H9 (cell line): ENCODE measurements around the gene TDRD9. TPM values are rescaled to one million over a fixed set of nuclear protein-coding genes. Genes with fewer than 3 reads are reported as not detected.

ENCODE experiments used
- DNase-seq: peaks from one replicate; pipeline ENCODE4 v3.0.0-alpha.2; 2017
- H2AFZ ChIP-seq: one replicate; pipeline ENCODE4 v1.6.1; 2013; ENCODE audit warnings: mild to moderate bottlenecking, low read length, control low read depth, moderate library complexity
- H2AK5ac ChIP-seq: 2 replicates; pipeline ENCODE4 v1.6.1; 2013; ENCODE audit warnings: low read length, control low read depth, mixed read lengths; ENCODE audit not compliant: insufficient read length
- H2BK120ac ChIP-seq: one replicate; pipeline ENCODE4 v1.6.1; 2013; ENCODE audit warnings: low read depth, mild to moderate bottlenecking, low read length, control low read depth, inconsistent platforms; ENCODE audit not compliant: poor library complexity, severe bottlenecking
- H2BK12ac ChIP-seq: 2 replicates; pipeline ENCODE4 v1.6.1; 2013; ENCODE audit warnings: low read length, control low read depth, mixed read lengths, low read depth; ENCODE audit not compliant: insufficient read length
- H2BK15ac ChIP-seq: 2 replicates; pipeline ENCODE4 v1.6.1; 2013; ENCODE audit warnings: low read depth, low read length, control low read depth
- H2BK20ac ChIP-seq: one replicate; pipeline ENCODE4 v1.6.1; 2013; ENCODE audit warnings: low read depth, mild to moderate bottlenecking, low read length, control low read depth, inconsistent platforms; ENCODE audit not compliant: poor library complexity, severe bottlenecking
- H2BK5ac ChIP-seq: 2 replicates; pipeline ENCODE4 v1.6.1; 2013; ENCODE audit warnings: low read length, control low read depth, mixed read lengths; ENCODE audit not compliant: insufficient read length
- H3K14ac ChIP-seq: 2 replicates; pipeline ENCODE4 v1.6.1; 2013; ENCODE audit warnings: low read length, control low read depth; ENCODE audit not compliant: insufficient read depth
- H3K18ac ChIP-seq: 2 replicates; pipeline ENCODE4 v1.6.1; 2013; ENCODE audit warnings: low read depth, mild to moderate bottlenecking, mixed read lengths, low read length, control low read depth; ENCODE audit not compliant: insufficient read length
- H3K23ac ChIP-seq: 2 replicates; pipeline ENCODE4 v1.6.1; 2013; ENCODE audit warnings: low read length, control low read depth, mixed read lengths, low read depth; ENCODE audit not compliant: insufficient read length
- H3K23me2 ChIP-seq: 2 replicates; pipeline ENCODE4 v1.6.1; 2013; ENCODE audit warnings: low read depth, mild to moderate bottlenecking, mixed read lengths, low read length, control low read depth; ENCODE audit not compliant: insufficient read length, poor library complexity, severe bottlenecking
- H3K27ac ChIP-seq: 2 replicates; pipeline ENCODE4 v1.5.1; 2013; ENCODE audit warnings: low read length, control low read depth, mixed read lengths, low read depth; ENCODE audit not compliant: insufficient read length
- H3K27me3 ChIP-seq: 2 replicates; pipeline ENCODE4 v1.6.1; 2013; ENCODE audit warnings: low read length, control low read depth, inconsistent platforms; ENCODE audit not compliant: insufficient read depth
- H3K4ac ChIP-seq: 2 replicates; pipeline ENCODE4 v1.6.1; 2013; ENCODE audit warnings: low read depth, mild to moderate bottlenecking, control low read depth, inconsistent platforms, low read length, moderate library complexity
- H3K4me1 ChIP-seq: 2 replicates; pipeline ENCODE4 v1.6.1; 2013; ENCODE audit warnings: low read length, control low read depth, inconsistent platforms; ENCODE audit not compliant: insufficient read depth
- H3K4me2 ChIP-seq: 2 replicates; pipeline ENCODE4 v1.6.1; 2013; ENCODE audit warnings: low read length, control low read depth, mixed read lengths; ENCODE audit not compliant: insufficient read length, insufficient read depth
- H3K56ac ChIP-seq: 2 replicates; pipeline ENCODE4 v1.6.1; 2013; ENCODE audit warnings: low read depth, mild to moderate bottlenecking, mixed read lengths, low read length, control low read depth; ENCODE audit not compliant: insufficient read length
- H3K79me1 ChIP-seq: 2 replicates; pipeline ENCODE4 v1.6.1; 2013; ENCODE audit warnings: low read depth, mild to moderate bottlenecking, moderate library complexity, low read length, control low read depth, inconsistent platforms; ENCODE audit not compliant: insufficient read depth, poor library complexity, severe bottlenecking
- H3K79me2 ChIP-seq: 2 replicates; pipeline ENCODE4 v1.6.1; 2013; ENCODE audit warnings: low read length, control low read depth, inconsistent platforms; ENCODE audit not compliant: insufficient read depth
- H3K9ac ChIP-seq: 2 replicates; pipeline ENCODE4 v1.6.1; 2013; ENCODE audit warnings: low read length, control low read depth, mixed read lengths; ENCODE audit not compliant: insufficient read length; ENCODE audit errors: extremely low read depth
- H3K9me3 ChIP-seq: one replicate; pipeline ENCODE4 v1.6.1; 2013; ENCODE audit warnings: low read depth, low read length, inconsistent platforms; ENCODE audit not compliant: control insufficient read depth
- H3T11ph ChIP-seq: one replicate; pipeline ENCODE4 v1.6.1; 2013; ENCODE audit warnings: mild to moderate bottlenecking, low read length, control low read depth, inconsistent platforms
- H4K20me1 ChIP-seq: one replicate; pipeline ENCODE4 v1.6.1; 2013; ENCODE audit not compliant: control insufficient read depth, insufficient read length, insufficient read depth
- H4K5ac ChIP-seq: 2 replicates; pipeline ENCODE4 v1.6.1; 2013; ENCODE audit warnings: low read depth, mild to moderate bottlenecking, mixed read lengths, low read length, control low read depth; ENCODE audit not compliant: insufficient read length
- H4K8ac ChIP-seq: replicated peaks from 2 replicates; pipeline ENCODE4 v1.6.1; 2013; ENCODE audit warnings: low read length, control low read depth, mixed read lengths, low read depth; ENCODE audit not compliant: insufficient read length
- H4K91ac ChIP-seq: 2 replicates; pipeline ENCODE4 v1.6.1; 2013; ENCODE audit warnings: low read depth, mild to moderate bottlenecking, moderate library complexity, mixed read lengths, low read length, control low read depth; ENCODE audit not compliant: insufficient read length
- H3K27ac Mint-ChIP-seq, 3 experiments: 2 replicates in 2 of 3; 3 replicates in 1 of 3; pipeline ENCODE4 v1.8.0; 2020 to 2021; ENCODE audit warnings: mixed read lengths in 3 of 3, mild to moderate bottlenecking in 1 of 3, moderate library complexity in 1 of 3
- H3K27me3 Mint-ChIP-seq: 2 replicates; pipeline ENCODE4 v1.8.0; 2021; ENCODE audit warnings: low read depth, mild to moderate bottlenecking, moderate library complexity, mixed read lengths
- H3K36me3 Mint-ChIP-seq, 3 experiments: 2 replicates in 2 of 3; 3 replicates in 1 of 3; pipeline ENCODE4 v1.8.0; 2020 to 2021; ENCODE audit warnings: low read depth in 3 of 3, mixed read lengths in 3 of 3; ENCODE audit not compliant: insufficient read depth in 1 of 3
- H3K4me1 Mint-ChIP-seq, 2 experiments: 2 replicates each; pipeline ENCODE4 v1.8.0; 2020; ENCODE audit warnings: mixed read lengths in 2 of 2
- H3K4me3 Mint-ChIP-seq, 2 experiments: 2 replicates in 1 of 2; 3 replicates in 1 of 2; pipeline ENCODE4 v1.8.0; 2020 to 2021; ENCODE audit warnings: mild to moderate bottlenecking in 2 of 2, mixed read lengths in 2 of 2, moderate library complexity in 1 of 2
- H3K9me3 Mint-ChIP-seq, 2 experiments: 2 replicates in 1 of 2; 3 replicates in 1 of 2; pipeline ENCODE4 v1.8.0; 2020; ENCODE audit warnings: mild to moderate bottlenecking in 2 of 2, mixed read lengths in 2 of 2, moderate library complexity in 1 of 2
- WGBS: extraction: QIAGEN DNeasy Blood & Tissue Kit; methylation state at CpG from one replicate; pipeline ENCODE4 v1.1.7; 2013; ENCODE audit warnings: missing lambda C conversion rate, low lambda C conversion rate, mixed read lengths; ENCODE audit not compliant: insufficient read length; ENCODE audit errors: extremely low coverage; 5-methylcytosine and 5-hydroxymethylcytosine counted together
- total RNA-seq: library from RNA; stranded (reverse); gene quantifications from 2 replicates; pipeline ENCODE4 v1.2.1, GENCODE V29; 2021
- TF ChIP-seq, protein P1 (sequence below): fragments of 200-600 bp; sonication (generic); conservative IDR thresholded peaks from 3 replicates; pipeline ENCODE4 v1.8.0; 2021; ENCODE audit warnings: antibody characterized with exemption, mild to moderate bottlenecking

TDRD9 gene
- total RNA-seq, 1 experiment from 2014 or later, result not detected

DNA sequence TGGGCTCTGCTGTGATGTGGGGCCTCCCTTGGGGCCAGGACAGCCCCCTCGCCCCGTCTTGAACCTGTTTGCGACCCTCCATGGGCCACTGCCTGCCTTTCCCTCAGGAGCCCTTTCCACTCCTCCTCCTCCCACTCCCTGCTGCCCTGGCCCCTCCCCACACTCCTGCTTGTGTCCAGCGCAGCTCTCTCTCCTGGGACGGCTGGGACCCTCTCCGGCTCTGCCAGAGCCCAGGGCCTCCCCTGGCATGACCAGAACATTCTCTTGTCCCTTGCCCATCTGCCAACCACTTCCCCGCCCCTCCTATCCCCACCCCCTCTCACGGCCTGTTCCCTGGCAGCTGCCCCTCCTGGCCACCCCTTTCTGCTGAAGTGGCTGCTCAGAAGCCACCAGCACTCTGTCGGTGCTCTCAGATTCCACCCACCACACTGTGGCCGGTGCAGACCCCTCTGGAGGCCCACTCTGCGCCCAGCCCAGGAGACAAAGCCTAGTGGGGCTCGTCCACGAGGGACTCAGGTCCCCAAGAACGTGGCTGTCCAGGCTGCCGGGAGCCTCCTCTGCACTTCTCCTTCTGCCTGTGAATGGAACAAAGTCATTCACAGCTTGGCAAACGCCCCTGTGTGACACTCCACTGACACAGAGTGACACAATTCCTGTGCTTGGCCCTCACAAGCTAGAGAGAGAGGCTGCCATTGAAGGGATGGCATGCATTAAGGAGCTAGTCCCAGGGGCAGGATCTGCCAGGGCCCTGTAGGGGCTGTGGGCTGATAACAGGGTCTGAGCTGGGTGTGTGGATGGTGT lies 158.6 kb downstream of the TDRD9 start:
- H3T11ph ChIP-seq, result no peak overlapping the region
- TF ChIP-seq, protein P1, sequence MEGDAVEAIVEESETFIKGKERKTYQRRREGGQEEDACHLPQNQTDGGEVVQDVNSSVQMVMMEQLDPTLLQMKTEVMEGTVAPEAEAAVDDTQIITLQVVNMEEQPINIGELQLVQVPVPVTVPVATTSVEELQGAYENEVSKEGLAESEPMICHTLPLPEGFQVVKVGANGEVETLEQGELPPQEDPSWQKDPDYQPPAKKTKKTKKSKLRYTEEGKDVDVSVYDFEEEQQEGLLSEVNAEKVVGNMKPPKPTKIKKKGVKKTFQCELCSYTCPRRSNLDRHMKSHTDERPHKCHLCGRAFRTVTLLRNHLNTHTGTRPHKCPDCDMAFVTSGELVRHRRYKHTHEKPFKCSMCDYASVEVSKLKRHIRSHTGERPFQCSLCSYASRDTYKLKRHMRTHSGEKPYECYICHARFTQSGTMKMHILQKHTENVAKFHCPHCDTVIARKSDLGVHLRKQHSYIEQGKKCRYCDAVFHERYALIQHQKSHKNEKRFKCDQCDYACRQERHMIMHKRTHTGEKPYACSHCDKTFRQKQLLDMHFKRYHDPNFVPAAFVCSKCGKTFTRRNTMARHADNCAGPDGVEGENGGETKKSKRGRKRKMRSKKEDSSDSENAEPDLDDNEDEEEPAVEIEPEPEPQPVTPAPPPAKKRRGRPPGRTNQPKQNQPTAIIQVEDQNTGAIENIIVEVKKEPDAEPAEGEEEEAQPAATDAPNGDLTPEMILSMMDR, result no peak
- H3K56ac ChIP-seq, result no peak overlapping the region
- H2AFZ ChIP-seq, result no peak overlapping the region
- H3K4ac ChIP-seq, result no peak overlapping the region
- H3K9me3 ChIP-seq, result no peaks in the 10 kb centered on the region
- no peaks in the 10 kb centered on the region for H3K36me3 Mint-ChIP-seq
- peak; percentile 28 for DNase-seq
- no peak overlapping the region for H2BK15ac ChIP-seq
- H3K27me3 Mint-ChIP-seq, result peaks cover 5% of the 10 kb centered on the region
- no peaks in the 10 kb centered on the region for H3K4me1 ChIP-seq
- no peaks in the 10 kb centered on the region for H3K23me2 ChIP-seq
- H4K20me1 ChIP-seq, result no peaks in the 10 kb centered on the region
- no peaks in the 10 kb centered on the region; a peak in 2 of 5 replicates for H3K9me3 Mint-ChIP-seq
- H2BK12ac ChIP-seq, result no peak overlapping the region
- H3K79me1 ChIP-seq, result no peaks in the 10 kb centered on the region
- H3K18ac ChIP-seq, result no peak overlapping the region
- H3K27ac Mint-ChIP-seq, result peak overlapping the region in 1 of 3 experiments; percentile 46; a peak in 2 of 7 replicates
- no peak overlapping the region for H2AK5ac ChIP-seq
- H4K8ac ChIP-seq, result no peak overlapping the region
- H3K27ac ChIP-seq, result no peak overlapping the region
- H4K5ac ChIP-seq, result no peak overlapping the region
- H3K4me1 Mint-ChIP-seq, result peaks cover 0 to 6% of the 10 kb centered on the region in 2 experiments; a peak in 2 of 4 replicates
- H3K9ac ChIP-seq, result no peak overlapping the region
- H2BK5ac ChIP-seq, result no peak overlapping the region
- no peak overlapping the region for H3K4me3 Mint-ChIP-seq
- no CpG with 5 or more reads among the region's 16 CpGs for WGBS
- no peak overlapping the region for H3K14ac ChIP-seq
- H4K91ac ChIP-seq, result no peak overlapping the region
- H2BK20ac ChIP-seq, result no peak overlapping the region
- H3K23ac ChIP-seq, result no peak overlapping the region
- H2BK120ac ChIP-seq, result no peak overlapping the region
- H3K27me3 ChIP-seq, result no peaks in the 10 kb centered on the region
- H3K4me2 ChIP-seq, result no peak overlapping the region
- no peaks in the 10 kb centered on the region for H3K79me2 ChIP-seq
